ENCODE data around the gene DPAGT1.

- TF ChIP-seq YY1 (IDR thresholded peaks at IDR 0.05; ENCODE audit: insufficient read depth, insufficient read length) (no peak), ZNF274 (IDR thresholded peaks at IDR 0.05; ENCODE audit: low read depth, low read length) (no peak), SUZ12 (IDR thresholded peaks at IDR 0.05; ENCODE audit: extremely low read depth, insufficient read depth, insufficient read length) (no peak)
Observed at GRCh38 chr11:119108857-119109221, 7.2 kb upstream of the DPAGT1 start.

Data from NT2/D1 (cell line).